Stimulated activated CD8-positive, alpha-beta memory T cell treated with anti-CD3 and anti-CD28 coated beads, Interleukin-4, amount 100 ng/mL, for 48 hours (primary cell): ENCODE results near the gene PPIF.

Experiments used
- DNase-seq: peaks from one replicate; pipeline ENCODE4 v3.0.0-alpha.2; 2020

PPIF gene

DNA sequence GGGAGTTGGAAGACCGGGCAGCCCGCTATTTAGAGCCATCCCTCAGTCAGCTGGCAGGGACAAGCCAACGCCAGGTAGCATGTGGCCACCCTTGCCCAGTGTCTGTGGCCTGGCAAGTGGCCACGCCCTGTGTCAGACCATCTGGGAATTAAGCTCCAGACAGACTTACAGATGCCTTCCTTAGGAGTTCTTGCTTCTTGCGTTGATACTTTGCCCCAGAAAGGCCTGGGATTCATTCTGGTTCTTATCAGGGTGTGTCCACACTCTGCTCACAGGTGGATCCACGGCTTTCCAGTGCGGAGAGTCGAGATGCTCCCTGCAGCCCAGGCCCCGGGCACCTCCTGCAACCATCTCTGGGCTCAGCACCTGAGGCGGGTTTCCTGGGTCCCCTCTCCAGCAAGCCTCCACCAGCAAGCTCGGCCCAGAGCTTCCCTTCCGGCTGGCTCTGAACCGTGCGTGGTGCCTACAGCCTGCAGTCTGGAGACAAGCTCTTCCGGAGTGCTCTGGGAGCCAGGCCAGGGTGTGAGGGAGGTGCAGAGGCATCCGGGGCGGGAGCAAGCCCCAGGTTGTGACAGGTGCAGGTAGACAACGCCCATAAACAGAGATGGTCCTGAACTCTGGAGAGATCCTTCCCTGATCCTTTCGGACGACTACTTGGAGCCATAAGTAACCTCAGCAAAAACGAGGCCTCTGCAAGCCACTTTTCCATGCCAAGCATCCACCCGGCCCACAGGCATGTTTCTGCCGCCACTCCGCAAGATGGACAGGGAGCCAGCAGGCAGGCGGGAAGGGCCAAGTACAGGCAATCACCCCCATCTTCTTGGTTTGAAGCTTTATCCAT is 32.3 kb upstream of the PPIF start:
- DNase-seq: no peak

DNA sequence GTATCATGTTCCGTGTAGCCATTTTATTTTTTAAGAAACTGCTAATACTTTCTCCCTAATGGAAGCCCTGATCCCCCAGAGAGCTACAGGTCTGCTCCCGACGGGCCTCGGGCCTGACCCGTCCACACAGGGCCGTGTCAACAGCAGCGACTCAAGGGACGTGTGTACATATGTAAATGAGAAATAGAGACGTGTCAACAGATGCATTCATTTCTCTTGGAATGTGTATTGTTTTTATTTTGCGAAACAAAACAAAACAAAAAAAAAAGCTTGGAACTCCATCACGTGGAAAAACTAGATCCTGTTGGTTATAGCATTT is 31.7 kb upstream of the PPIF start:
- no peak for DNase-seq

DNA sequence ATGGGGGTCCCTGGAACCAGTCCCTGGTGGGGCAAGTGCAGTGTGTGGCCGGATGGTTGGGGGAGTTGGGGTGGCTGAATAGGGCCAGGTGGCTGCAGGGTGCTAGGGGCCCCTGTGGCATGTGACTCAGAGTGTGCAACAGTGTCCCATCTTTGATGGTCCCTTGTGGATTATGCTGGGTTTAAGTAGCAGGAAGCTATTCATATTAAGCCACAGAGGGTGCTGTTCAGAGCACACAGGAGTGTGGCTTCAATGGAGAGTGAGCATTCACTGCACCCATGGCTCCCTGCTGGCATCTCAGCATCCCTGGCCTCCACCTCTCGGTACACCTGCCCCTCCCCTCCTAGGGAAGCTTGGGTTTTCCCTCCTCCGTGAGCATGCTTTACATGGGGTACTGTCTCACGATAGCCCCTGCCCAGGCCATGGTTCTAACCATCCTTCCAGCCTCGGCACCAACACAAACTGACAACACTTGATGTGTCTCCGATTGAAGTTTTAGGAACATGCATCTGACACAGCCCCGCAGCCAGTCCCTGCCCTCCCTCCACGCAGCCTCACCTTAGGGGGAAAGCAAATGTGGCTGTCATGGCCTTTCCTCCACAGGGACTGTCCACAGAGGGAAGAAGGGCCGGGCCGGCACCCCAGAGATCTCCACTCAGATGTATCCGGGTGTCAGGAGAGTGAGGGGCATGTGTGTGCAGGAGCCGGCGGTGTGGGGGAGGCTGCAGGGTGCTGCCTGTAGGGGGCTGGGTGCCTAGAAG is 30.4 kb upstream of the PPIF start:
- no peak for DNase-seq

DNA sequence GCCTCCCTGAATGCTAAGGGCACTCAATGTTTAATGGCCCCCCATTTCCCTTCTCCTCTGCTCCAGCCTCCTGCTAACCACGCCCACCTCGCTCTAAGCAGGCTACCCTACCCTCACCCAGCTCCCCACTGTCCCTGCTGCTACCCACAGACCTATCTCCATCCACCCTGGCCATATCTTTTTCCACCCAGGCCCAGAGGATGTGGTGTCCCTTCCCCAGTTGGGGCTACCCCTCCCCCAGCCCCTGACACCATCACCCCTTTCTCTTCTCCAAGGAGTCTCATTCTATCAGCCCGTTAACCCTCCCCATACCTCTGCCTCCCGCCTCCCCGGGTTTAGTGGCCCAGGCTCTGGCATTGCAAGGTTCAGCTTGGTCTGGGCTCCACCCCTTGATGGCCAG is 28.9 kb upstream of the PPIF start:
- DNase-seq: no peak

DNA sequence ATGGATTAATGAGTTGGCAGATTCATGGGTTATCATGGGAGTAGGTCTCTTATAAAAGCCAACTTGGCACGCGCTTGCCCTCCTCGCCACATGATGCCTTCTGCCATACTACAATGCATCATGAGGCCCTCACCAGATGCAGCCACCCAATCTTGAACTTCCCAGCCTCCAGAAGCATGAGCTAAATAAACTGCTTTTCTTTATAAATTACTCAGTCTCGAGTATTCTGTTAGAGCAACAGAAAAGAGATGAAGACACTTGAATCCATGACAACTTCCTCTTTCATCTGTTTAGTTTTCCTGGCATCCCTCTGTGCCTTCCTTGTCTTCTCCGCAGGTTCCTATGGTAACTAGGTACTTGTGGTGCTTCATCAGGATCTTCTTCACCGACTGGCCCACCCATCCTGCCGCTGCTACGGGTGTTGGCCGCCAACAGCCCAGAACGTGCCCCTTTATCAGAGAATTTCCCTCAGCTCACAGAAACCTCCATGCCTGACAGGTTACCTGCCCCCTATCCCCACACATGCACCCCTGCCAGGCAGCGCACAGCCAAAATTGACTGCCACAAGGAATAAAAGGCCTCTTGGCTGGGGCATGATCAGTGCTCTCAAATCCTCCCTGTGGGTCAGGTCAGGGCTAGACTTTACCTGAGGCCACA is 28.0 kb upstream of the PPIF start:
- no peak for DNase-seq

DNA sequence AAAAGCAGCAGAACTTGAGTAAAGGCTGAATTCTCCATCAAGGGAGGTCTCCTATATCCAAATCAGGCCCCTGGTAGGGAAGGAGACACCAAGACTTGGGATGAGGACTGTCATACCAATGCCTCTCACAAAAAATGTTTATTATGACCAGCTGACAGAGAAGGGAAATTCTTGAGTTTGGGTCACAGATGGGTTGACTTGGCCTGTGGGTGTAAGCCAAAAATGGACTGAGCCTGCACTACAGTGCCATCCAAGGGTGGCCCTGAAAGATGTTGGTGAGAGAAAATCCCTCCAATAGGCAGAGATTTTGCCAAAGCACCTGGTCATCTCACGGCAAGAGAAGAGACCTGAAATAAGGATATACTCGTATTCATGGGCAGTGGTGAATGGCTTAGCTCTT is 27.0 kb upstream of the PPIF start:
- no peak for DNase-seq

DNA sequence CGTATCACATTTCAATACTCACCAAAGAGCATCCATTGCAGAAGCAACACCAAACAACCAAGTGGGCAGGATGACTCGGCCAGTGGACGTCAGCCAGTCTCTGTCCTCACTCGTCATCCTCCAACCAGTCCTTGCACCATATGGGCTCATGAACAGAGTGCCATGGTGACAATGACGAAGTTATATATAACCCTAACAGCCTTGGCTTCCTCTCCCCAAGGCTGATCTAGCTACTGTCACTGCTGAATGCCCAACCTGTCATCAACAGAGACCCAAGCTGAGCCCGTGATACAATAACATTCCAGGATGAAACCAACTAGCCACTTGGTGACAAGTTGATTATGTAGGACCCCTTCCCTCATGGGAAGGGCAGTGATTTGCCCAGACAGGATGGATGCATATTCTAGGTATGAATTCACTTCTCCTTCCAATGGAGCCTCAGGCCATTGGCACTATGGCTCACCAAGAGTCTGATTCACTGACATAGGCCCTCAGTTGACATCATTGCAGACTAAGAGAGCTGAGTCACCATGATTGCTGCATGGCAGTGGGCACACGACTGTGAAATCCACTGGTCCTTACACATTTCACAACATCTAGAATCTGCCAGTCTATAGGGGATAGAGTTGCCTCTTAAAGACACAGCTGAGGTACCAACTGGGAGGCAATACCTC is 26.3 kb upstream of the PPIF start:
- peak; percentile 47 for DNase-seq

DNA sequence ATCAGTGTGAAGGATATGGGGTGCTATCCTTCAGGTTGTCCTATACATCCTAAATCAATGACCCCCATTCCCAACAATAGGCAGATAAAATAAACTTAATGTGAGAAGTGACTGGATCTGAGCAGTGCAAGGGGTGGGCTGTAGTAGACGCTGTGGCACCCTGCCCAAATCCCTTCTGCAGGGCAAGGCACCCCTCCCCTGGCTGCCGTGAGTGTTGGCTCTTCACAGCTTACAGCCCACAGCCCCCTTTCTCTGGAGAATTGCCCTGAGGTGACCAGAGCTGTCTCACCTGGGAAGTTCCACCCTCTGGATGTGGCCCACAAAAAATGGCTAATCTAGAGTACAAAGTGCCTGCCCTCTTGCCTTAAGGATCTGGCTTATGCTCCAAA is 25.8 kb upstream of the PPIF start:
- no peak for DNase-seq

DNA sequence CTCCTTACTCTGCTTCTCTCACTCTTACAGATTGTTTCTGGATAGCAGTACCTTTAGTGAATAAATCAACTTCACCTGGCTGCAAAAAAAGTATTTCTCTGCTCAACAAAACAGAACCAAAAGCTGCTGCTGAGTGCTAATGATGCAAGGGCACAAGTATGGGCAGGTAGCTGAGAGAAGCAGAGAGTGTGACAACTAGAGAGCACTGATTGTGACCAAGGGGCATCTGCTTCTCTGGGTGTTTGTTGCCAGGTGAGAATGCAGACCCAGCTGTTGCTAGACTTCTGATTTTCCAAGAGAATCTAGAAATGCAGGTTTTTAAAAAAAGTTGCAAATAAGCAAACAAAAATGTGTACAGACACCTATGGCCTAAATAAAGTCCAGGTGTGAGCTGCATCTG is 25.3 kb upstream of the PPIF start:
- no peak for DNase-seq

DNA sequence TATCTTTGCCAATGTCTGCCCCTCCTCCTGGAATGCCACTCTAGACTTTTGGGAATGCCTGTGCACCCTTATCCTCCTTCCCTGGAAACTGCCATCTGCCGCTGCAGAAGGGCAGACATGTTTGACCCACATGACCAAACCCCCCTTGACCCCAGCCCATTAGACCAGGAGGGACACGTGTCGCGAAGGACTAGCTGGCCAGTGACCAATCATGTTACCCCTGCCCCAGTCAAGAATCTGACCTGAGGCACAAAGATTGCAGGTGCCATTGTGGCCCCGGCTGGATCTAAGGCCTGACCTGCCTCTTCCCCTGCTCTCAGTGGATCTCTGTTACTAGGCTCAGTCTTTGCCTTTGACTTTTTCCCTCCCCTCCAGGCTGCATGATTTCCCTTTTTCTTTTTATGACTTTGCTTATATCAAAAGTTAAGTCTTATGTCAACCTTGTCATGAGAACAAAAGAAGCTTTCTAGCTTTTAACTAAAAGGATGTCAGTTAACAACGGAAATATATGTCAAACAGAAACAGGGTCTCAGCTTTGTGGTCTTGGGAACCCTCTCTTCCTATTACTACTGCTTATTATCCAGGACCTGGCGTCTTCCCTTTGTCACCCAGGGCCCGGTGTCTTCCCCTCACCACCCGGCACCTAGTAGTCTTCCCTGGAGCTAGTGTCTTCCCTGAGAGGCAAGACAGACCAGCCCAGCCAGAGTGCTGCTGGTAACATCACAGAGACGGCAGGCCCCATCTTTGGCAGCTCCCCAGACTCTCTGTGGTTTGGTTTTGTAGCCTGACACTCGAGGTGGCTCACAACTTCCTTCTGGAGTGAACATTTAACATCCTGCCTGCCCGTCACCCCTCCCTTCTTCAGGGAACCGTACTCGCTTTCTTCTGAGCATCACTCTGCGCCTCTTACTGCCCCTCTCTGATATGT is 24.4 kb upstream of the PPIF start:
- peak; percentile 83 for DNase-seq

DNA sequence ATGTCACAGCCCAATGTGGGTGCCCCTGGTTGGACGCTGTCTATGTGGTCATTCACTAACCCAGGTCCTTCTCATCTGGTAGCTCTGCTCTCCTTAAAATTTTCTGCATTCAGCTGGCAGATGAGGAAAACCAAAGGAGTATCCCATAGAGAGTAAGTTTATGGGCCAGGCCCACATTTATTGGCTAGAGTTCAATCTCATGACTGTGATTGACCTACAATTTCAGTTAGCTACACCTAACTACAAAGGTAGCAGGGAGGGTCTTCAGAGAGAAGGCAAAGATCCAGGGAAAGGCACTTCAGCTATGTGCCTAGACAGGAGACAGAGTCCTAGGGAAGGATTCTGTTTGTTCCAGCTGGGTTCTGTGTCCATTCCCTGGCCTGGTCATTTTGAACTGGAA is 23.7 kb upstream of the PPIF start:
- DNase-seq: no peak

DNA sequence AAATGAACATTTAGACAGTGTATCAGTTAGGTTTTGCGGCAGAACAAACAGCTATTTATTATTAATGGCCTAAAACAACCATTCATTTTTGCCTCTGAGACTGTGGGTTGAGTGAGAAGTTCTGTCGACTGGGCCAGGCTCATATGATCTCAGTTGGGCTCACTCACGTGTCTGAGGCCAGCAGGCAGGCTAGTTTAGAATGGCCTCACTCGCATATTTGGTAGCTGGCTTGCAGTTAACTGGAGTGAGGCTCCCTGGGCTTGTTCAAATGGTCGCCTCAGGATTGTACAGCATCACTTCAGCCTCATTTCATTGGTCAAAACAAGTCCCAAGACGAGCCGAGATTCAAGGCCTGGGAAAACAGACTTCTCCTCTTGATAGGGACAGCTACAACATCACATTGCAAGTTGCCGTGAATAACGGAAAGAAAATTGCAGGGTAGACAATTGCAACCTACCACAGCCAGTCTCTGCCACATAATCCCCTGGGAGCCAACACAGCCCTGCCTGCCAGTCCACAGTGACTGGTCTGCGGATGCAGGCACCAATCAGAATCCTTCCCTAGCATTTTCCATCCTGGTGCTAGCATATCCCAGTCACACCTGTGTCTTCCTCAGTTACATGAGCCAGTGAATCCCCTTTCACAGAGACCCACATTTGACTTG is 23.1 kb upstream of the PPIF start:
- no peak for DNase-seq

DNA sequence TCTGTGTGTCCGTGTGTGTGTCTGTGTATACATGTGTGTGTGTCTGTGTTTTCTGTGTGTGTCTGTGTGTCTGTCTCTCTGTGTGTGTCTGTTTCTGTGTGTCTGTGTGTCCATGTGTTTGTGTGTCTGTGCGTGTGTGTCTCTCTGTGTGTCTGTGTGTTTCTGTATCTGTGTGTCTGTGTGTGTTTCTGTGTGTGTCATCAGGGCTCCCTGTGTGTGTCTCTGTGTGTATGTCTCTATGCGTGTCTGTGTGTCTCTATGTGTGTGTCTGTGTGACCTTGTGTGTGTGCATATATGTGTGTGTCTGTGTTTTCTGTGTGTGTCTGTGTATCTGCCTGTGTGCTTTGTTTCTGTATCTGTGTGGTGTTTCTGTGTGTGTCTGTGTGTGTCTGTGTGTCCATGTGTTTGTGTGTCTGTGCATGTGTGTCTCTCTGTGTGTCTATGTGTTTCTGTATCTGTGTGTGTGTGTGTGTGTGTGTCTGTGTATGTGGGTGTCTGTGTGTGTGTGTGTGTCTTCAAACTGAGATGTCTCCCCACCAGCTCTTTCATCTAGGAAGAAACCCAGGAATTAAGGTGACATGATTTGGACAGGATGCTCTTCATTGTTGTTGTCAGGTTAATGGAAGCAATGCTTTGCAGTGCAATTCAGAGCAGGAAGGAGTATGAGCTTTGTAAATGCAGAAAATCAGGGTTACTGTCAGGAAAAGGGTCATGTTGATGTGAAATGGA is 20.7 kb upstream of the PPIF start:
- no peak for DNase-seq

DNA sequence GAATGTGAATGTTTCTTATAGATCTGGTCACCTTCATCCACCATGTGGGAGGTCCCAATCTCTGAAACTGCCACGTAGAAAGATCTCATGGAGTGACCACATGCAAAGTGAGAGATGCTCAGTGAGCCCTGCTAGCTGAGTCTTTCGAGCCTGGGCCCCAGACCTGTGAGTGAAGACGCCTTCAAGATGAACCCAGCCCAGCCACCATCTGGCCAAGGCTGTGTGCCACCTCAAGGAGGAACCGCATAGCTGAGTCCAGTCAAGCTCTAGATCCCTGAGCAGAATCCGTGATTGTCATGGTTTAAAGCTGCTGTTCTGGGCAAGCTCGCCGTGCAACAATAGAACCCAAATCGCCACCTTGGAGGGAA is 20.2 kb upstream of the PPIF start:
- no peak for DNase-seq

DNA sequence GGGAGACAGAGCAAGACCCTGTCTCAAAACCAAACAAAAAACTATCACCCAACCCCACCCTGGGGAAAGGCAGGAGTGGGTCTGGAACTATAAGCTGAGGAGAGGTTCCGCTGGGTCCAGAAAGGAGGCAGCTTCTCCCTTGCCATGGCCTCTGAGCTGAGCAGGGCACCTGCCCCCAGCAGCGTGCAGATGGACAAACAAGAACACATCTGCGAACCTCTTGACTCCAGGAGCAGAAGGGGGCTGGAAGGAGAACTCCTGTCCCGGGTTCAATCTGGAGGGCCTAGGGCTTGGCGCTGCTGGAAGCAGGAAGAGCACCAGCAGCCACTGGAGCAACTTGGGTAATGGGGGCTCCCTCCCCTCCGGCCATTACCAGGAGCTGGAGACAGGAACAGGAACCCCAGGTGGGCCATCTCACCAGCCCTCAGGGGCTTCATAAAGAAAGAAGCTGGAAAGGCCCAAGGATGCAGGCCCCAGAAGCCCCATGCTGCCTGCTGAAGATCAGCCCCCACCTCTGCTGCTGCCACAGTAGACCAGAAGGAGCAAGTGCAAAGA is 19.0 kb upstream of the PPIF start:
- DNase-seq: no peak

DNA sequence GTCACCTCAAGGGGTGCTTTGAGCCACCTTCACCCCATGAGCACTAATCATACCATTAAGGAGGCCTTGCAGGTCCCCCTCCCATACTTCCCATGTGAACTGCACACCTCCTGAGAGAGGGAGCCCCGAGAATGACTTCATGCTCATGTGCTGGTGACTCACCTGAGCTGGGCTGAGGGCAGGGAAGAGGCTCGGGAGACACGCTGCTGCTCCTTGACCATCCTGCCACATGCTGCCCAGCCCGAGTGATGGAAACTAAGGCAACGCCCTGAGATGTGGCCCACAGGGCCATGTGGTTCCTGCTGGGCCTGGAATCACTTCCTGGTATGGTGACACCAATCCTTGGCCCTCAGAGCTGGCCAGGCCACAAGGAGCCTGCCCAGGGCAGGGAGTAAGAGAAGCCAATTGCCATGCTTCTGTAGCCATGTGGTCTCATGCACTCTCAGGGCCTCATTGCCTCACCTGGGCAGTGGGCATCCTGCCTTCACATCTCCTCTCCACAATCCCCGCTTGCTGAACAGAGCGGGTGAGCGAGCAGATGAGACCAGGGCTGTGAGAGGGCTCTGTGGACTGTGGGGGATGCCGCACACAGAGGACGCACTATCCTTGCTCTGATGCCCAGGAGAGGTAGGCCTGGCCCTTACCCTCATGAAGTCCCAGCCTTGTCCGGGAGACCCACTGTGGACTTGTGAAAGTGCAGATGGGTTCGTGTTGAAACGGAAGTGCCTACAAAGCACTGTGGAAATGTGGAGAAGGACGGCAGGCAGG is 18.3 kb upstream of the PPIF start:
- DNase-seq: no peak

DNA sequence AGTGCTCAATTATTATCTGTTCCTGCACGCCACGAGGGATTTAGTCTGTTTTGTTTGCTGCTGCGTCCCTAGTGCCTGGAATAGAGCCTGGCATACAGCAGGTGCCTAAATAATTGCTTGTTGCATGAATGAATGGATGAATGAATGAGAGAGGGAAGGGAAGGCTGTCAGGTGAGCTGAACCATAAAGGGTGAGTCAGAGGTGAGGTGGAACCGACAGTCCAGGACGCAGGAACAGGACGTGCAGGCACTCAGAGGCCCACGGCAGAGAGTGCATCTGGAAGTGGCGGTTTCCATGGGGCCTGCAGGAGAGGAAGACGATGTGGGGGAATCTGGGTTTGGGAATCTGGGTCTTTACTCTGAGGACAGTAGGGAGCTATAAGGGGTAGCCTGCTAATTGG is 17.7 kb upstream of the PPIF start:
- DNase-seq: no peak

DNA sequence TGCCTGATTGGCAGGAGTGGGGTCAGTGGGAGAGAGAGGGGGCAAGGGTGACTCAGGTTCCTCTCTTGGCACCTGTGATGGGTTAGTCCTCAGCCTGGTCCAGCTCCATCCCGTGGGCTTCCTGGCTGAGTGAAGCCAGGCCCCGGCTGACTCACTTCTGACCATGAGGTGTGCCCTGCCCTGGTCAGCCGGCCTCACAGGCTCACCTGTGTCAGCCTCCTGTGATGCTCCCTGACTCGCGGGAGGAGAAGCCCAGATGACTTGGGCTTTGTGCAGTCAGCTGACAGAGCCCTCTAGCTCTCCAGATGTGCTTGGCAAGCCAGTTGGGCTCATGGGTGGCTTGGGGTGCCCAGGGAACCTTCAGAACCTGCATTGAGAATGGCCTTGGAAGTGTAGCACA is 16.0 kb upstream of the PPIF start:
- no peak for DNase-seq

DNA sequence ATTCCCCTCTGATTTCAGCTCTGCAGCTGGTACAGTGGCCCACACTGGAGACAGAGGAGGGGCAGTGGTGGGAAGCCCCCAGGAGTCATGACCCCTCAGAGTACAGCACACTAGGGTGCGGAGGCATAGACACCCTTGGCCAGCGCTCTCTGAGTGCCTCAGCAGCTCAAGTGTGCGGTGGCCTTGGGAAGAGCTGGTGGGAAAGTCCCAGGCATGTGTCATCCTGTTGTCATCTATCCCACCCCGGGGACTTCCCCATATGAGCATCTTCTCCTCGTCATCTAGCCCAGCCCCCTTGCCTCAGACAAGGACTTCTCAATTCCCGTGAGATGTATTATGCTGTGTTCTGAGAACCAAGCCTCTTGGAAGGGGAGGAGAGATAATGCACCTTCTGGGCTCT is 15.6 kb upstream of the PPIF start:
- peak; percentile 87 for DNase-seq
